HL-60 (cell line): ENCODE results near the gene TIMP3.

ENCODE experiments used
- POLR2AphosphoS5 ChIP-seq: IDR thresholded peaks from 2 replicates; pipeline ENCODE4 v1.6.1; 2012; ENCODE audit warnings: low read depth
- SPI1 ChIP-seq: IDR thresholded peaks from 2 replicates; pipeline ENCODE4 v1.6.1; 2012; ENCODE audit warnings: low read depth, mild to moderate bottlenecking, borderline replicate concordance
- TF ChIP-seq, protein P1 (sequence below): IDR thresholded peaks from one replicate; pipeline ENCODE4 v1.5.1; 2011; ENCODE audit warnings: low read length, control low read depth, inconsistent platforms; ENCODE audit not compliant: insufficient read depth
- TF ChIP-seq, protein P2 (sequence below): IDR thresholded peaks from 2 replicates; pipeline ENCODE4 v1.6.1; 2012; ENCODE audit warnings: low read depth; ENCODE audit not compliant: insufficient replicate concordance

DNA sequence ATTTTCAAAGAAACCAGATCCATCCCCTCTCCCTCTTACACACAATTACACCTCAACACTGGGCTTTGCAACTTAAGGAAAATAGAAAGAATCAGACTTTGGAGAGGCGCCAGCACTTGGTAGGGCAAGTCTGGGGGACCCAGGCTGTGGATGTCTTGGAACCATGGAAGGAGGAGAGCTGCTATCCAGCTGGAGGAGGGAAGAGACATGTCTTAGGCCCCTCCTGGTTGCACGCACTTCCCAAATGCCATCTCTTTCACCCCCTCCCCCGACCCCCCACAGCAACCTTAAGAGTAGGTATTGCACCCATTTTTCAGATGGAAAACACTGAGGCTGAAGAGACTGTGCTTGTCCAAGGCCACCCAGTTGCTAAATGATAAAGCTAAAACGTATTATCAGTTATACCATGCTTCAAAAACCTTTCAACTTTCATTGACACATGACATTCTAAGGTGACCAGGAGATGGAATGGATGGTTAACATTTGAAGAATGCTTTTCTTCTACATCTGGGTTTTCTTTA, 3.9 kb downstream of the TIMP3 start:
- TF ChIP-seq, protein P1, sequence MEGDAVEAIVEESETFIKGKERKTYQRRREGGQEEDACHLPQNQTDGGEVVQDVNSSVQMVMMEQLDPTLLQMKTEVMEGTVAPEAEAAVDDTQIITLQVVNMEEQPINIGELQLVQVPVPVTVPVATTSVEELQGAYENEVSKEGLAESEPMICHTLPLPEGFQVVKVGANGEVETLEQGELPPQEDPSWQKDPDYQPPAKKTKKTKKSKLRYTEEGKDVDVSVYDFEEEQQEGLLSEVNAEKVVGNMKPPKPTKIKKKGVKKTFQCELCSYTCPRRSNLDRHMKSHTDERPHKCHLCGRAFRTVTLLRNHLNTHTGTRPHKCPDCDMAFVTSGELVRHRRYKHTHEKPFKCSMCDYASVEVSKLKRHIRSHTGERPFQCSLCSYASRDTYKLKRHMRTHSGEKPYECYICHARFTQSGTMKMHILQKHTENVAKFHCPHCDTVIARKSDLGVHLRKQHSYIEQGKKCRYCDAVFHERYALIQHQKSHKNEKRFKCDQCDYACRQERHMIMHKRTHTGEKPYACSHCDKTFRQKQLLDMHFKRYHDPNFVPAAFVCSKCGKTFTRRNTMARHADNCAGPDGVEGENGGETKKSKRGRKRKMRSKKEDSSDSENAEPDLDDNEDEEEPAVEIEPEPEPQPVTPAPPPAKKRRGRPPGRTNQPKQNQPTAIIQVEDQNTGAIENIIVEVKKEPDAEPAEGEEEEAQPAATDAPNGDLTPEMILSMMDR = no peak
- TF ChIP-seq, protein P2, sequence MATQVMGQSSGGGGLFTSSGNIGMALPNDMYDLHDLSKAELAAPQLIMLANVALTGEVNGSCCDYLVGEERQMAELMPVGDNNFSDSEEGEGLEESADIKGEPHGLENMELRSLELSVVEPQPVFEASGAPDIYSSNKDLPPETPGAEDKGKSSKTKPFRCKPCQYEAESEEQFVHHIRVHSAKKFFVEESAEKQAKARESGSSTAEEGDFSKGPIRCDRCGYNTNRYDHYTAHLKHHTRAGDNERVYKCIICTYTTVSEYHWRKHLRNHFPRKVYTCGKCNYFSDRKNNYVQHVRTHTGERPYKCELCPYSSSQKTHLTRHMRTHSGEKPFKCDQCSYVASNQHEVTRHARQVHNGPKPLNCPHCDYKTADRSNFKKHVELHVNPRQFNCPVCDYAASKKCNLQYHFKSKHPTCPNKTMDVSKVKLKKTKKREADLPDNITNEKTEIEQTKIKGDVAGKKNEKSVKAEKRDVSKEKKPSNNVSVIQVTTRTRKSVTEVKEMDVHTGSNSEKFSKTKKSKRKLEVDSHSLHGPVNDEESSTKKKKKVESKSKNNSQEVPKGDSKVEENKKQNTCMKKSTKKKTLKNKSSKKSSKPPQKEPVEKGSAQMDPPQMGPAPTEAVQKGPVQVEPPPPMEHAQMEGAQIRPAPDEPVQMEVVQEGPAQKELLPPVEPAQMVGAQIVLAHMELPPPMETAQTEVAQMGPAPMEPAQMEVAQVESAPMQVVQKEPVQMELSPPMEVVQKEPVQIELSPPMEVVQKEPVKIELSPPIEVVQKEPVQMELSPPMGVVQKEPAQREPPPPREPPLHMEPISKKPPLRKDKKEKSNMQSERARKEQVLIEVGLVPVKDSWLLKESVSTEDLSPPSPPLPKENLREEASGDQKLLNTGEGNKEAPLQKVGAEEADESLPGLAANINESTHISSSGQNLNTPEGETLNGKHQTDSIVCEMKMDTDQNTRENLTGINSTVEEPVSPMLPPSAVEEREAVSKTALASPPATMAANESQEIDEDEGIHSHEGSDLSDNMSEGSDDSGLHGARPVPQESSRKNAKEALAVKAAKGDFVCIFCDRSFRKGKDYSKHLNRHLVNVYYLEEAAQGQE = no peak
- no peak for TF ChIP-seq POLR2AphosphoS5
- no peak for TF ChIP-seq SPI1
